ENCODE results near the gene PRMT1. TPM values are rescaled to one million over a fixed set of nuclear protein-coding genes. Genes with fewer than 3 reads are reported as not detected.
A peak's percentile ranks its signal among the peaks of the same experiment; 100 is the strongest.
"Not testable (repeated sequence)": the region's sequence is repeated elsewhere in the genome, so short reads cannot be mapped to it uniquely, and the experiment has no call there.

The PRMT1 gene
- 633 and 640 TPM in 2 replicates for total RNA-seq (2014; rRNA removed; shearing (Covaris generic))

- in situ Hi-C loops (cut with HindIII; ENCODE audit: low sequenced_read_pairs) = loop anchor here (10.0 kb wide), 1 partner anchor 163 kb away; the partner anchor contains the start of gene FCGRT
- no peak for DNase-seq (ENCODE audit: low spot score)
Observed at GRCh38 chr19:49677231-49677900, at the start of gene PRMT1. TSS of gene PRMT1 (plus strand) at chr19:49677271. CDS start at chr19:49677281, 10 bp downstream.

- in situ Hi-C loops (cut with HindIII; ENCODE audit: low sequenced_read_pairs) = no loop called here
- no peak for DNase-seq (ENCODE audit: low spot score)
Observed at GRCh38 chr19:49629659-49630058, 47.4 kb upstream of the PRMT1 start.

- in situ Hi-C loops (cut with HindIII; ENCODE audit: low sequenced_read_pairs) = no loop called here
- peak; percentile 40 for DNase-seq (ENCODE audit: low spot score)
Observed at GRCh38 chr19:49631014-49631588, 46.0 kb upstream of the PRMT1 start.

DNA sequence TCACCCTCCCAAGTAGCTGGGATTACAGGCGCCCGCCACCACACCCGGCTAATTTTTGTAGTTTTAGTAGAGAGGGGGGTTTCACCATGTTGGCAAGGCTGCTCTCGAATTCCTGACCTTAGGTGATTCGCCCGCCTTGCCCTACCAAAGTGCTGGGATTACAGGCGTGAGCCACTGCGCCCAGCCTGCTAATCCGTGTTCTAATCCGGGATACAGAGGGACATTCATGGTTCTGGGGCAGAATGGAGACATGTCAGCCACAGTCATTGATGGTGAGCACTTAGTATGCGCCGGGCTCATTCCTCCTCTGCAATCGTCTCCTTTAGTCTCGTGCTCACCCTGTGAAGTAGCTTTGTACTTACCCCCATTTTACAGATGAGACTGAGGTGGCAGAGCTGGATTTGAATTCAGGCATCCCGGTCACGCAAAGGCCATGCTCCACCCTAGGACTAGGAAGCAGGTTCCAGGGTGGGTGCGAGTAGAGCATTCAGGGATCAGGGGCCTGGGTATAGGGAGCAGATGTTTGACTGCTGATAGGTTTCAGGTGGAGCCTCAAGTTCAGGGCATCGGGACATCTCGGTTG is 45.4 kb upstream of the PRMT1 start:
- no peak for DNase-seq (ENCODE audit: low spot score)
- in situ Hi-C loops (cut with HindIII; ENCODE audit: low sequenced_read_pairs) = no loop called here

DNA sequence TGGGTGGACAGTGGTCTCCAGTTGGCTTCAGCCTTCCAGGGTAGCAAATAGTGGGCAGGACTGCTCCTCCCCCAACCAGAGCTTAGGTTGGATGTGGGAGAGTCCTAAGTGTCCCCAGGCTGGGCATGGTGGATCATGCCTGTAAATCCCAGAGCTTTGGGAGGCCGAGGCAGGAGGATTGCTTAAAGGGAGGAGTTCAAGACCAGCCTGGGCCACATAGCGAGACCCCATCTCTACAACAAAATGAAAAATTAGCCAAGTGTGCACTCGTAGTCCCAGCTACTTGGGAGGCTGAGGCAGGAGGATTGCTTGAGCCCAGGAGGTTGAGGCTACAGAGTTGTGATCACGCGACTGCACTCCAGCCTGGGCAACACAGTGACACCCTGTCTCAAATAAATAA is 44.5 kb upstream of the PRMT1 start:
- no peak for DNase-seq (ENCODE audit: low spot score)
- in situ Hi-C loops (cut with HindIII; ENCODE audit: low sequenced_read_pairs) = no loop called here

DNA sequence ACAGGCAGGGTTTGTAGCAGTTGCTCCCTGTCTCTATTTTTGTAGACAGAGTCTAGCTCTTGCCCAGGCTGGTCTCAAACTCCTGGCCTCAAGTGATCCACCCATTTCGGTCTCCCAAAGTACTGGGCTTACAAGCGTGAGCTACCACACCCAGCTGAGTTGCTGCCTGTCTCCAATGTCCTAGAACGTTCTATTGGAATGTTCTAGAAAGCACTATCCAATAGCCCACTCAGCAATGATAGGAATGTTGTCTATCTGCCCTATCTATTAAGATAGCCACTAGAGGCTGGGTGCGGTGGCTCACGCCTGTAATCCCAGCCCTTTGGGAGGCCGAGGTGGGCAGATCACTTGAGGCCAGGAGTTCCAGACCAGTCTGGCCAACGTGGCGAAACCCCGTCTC is 43.8 kb upstream of the PRMT1 start:
- in situ Hi-C loops (cut with HindIII; ENCODE audit: low sequenced_read_pairs); DNase-seq (ENCODE audit: low spot score): not testable (repeated sequence)

DNA sequence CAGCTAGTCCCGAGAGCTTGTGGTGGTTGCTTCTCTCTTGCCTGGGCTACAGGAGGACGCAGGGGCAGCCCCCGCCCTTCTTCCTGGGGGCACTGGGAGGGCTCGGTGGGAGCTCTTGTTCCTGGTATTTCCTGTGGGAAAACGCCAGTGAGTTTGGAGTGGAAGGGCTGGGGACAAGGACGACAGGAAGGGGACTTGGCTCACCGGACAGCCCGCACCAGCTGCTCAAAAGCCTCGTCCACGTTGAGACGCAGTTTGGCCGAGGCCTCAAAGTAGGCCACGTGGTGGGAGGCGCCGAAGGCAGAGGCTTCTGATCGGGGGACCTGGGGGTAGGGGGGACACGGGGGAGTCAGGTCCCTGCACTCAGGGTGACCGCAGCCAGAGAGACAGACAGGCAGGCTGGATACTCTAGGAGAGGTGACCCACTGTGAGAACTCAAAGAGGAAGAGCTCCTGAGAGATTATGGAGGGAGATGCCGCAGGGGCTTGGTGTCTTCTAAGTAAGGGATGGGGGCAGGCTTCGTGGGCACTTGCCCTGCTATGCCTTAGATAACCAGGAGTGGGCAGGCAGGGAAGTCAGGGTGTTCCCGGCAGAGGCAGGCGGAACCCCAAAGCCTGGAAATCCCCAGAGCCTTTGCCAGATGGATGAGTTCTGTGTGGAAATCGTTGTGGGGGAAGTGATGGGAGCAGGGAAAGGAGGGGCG is 41.4 kb upstream of the PRMT1 start:
- in situ Hi-C loops (cut with HindIII; ENCODE audit: low sequenced_read_pairs) = no loop called here

GRCh38 chr19:49636233-49636932 is 40.7 kb upstream of the PRMT1 start:
- in situ Hi-C loops (cut with HindIII; ENCODE audit: low sequenced_read_pairs) = no loop called here
- DNase-seq (ENCODE audit: low spot score) = no peak

More for the DNA sequence above, 41.4 kb upstream of the PRMT1 start:
- no peak for DNase-seq (ENCODE audit: low spot score)

DNA sequence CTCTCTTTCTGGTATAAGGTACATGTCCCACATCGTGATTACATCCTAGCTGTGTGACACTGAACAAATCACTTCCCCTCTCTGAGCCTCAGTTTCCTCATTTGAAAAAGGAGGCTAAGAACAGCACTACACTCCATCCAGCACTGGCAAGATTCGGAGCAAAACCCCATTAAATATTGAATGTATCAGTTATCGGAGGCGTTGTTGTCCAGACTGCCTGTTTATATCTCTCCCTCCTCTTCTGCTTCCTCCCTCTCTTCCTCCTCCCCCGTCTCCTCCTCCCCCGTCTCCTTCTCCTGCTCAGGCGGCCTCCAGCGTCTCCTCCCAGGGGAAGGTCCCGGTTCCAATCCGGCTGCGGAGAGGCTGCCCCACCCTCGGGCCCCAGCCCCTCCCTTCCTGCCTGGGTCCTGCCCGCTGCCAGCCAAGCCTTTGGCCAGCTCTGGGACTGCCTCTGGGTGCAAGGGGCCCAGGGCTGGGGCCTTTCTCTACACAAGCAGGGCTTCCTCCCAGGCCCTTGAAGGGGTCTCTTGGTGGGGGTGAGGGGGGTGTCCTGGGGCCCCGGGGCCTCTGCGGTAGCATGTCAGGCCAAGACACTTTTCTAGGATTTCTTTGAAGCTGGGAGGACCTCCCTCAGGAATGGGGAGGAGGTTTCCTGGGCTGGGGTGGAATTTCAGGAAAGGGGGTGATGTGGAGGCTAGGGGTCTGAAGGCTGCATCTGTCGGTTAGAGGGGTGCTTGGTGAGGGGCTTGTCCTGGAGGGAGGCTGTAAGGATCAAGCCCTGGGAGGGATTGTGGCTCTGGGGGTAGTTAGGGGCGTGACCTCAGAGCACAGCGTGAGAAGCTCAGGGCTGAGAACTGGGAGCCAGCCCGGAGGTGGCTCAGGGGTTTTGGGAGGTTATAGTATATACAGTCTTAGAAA is 39.0 kb upstream of the PRMT1 start:
- in situ Hi-C loops (cut with HindIII; ENCODE audit: low sequenced_read_pairs) = no loop called here
- DNase-seq (ENCODE audit: low spot score) = peak; percentile 21

DNA sequence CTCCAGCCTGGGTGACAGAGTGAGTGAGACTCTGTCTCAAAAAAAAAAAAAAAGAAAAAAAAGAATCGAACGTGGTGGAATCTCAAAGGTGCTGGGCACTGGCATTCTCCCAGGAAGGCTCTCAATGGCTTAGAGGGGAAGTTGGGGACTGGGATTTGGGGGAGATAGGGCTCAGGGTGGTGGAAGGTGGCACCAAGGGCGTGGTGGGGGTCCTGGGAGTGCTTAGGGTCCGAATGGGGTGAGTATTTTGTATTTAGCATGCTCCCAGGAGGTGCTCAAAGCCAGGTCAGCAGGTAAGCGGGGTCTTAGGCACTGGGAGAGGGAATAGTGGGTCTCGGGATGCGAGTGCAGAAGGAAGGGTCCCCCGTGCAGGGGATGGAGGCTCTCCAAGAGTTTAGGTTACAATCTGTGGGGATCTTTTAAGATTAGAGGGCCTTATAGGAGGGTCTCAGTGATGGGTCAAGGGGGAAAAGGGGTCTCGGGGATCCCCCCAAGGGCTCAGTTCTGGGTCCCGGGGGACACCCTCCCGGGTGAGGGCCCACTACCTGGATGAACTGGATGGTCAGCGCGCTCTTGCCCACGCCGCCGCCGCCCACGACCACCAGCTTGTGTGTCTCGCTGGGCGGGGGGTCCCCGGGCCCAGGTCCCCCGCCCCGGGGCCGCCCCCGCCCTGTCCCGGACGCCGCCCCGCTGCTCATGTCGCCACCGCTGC is 37.5 kb upstream of the PRMT1 start:
- DNase-seq (ENCODE audit: low spot score) = peak; percentile 19
- in situ Hi-C loops (cut with HindIII; ENCODE audit: low sequenced_read_pairs) = no loop called here

DNA sequence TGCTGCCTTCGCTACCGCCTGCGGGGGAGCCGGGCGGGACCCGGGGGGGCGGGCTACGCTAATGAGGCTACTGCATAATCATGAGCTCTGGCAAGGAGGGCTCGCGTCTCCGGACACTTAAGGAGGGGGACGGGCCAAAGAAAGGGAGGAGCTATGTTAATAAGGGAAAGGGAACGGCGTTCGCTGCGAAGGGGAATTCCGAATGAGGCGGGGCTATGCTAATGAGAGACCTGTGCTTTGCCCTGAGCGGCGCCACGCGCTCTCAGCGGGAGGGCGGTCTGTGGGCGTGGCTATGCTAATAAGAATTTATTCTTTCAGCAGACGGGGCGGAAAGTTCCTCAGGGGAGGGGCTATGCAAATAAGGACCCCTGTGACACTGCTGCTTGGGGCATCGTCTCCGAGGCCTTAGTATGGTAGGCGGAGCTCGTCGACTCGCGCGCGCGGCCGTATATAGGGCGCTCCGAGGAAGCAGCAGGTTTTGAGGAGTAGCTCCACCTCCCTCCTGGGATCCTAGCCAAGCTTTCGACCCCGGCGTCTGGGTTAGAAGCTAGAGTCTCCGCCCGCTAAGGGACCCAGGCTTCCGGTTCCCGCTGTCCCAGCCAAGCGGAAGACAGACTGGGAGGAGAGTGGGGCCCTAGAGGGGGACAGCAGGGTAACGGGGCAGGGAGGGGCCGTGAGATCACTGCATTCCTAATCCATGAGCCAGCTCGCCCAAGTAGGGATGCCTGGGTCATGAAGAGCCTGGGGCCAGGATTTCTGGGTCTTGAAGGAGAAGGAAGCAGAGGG is 36.8 kb upstream of the PRMT1 start, which contains the start of gene RRAS:
TSS of gene RRAS (minus strand) at position 31 of the 786 bp plus-strand sequence. CDS start 45 bp downstream, outside the sequence.
- in situ Hi-C loops (cut with HindIII; ENCODE audit: low sequenced_read_pairs) = no loop called here
- DNase-seq (ENCODE audit: low spot score) = peak; percentile 99

GRCh38 chr19:49641688-49642491 is 35.2 kb upstream of the PRMT1 start, which contains the start of gene SCAF1:
TSS of gene SCAF1 (plus strand) at chr19:49642209. CDS start at chr19:49645027, 2,818 bp downstream.
- in situ Hi-C loops (cut with HindIII; ENCODE audit: low sequenced_read_pairs) = no loop called here
- DNase-seq (ENCODE audit: low spot score) = peak; percentile 99

DNA sequence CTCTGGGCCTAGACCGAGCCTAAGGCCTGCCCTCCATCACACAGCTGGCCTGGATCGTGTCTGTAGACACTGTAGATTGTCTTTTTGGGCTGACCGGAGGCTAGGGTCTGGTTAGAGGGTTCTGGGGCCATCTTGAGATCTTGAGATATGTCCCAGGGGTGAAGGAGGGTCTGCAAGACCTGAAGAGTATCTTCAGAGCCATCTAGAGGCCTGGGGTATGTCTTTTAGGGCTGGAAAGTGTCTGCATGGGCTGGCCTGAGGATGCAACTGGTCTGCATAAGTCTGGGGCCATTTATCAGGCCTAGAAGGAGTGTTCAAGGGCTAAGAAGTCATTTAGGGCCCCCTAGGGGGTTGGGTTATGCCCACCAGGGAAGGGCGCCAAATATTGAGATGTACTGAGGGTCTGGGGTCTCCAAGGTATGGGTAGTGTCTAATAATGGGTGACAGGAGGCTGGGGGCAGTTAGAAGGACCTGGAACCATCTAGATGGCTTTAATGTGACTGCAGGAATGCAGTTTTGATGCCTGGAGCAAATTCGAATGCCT is 34.5 kb upstream of the PRMT1 start:
- DNase-seq (ENCODE audit: low spot score) = no peak
- in situ Hi-C loops (cut with HindIII; ENCODE audit: low sequenced_read_pairs) = no loop called here

GRCh38 chr19:49643466-49643865 is 33.6 kb upstream of the PRMT1 start:
- no peak for DNase-seq (ENCODE audit: low spot score)
- in situ Hi-C loops (cut with HindIII; ENCODE audit: low sequenced_read_pairs) = no loop called here

- in situ Hi-C loops (cut with HindIII; ENCODE audit: low sequenced_read_pairs) = no loop called here
Observed at GRCh38 chr19:49645592-49645991, 31.5 kb upstream of the PRMT1 start.

GRCh38 chr19:49645995-49646394 is 31.1 kb upstream of the PRMT1 start:
- no peak for DNase-seq (ENCODE audit: low spot score)
- in situ Hi-C loops (cut with HindIII; ENCODE audit: low sequenced_read_pairs) = no loop called here

More at GRCh38 chr19:49645592-49645991, 31.5 kb upstream of the PRMT1 start:
- DNase-seq (ENCODE audit: low spot score) = no peak
